ENCODE results near the gene CRLF2.

- TF ChIP-seq CTCF (IDR thresholded peaks at IDR 0.05; ENCODE audit: low read length) (no peak), EZH2 (IDR thresholded peaks at IDR 0.05; ENCODE audit: borderline replicate concordance, low read length) (no peak)
Observed at GRCh38 chrX:1221296-1221845, 8.9 kb upstream of the CRLF2 start.

Data from OCI-LY1 (cell line).